Measurements from ENCODE around the gene HSPA1B.

GRCh38 chr6:31799781-31800180, 27.8 kb upstream of the HSPA1B start:
- no peak for TF ChIP-seq CTCF (IDR thresholded peaks at IDR 0.05)
- TF ChIP-seq REST (IDR thresholded peaks at IDR 0.05; ENCODE audit: insufficient read depth in 1 of 2, low read depth in 2 of 2, low read length in 1 of 2), result no peak
- no peak for TF ChIP-seq POLR2AphosphoS5 (IDR thresholded peaks at IDR 0.05; ENCODE audit: low read depth, low read length)
- no peak for TF ChIP-seq TCF7L2 (IDR thresholded peaks at IDR 0.05; ENCODE audit: low read depth, low read length)

All from Panc1 (cell line).